ENCODE measurements around the gene DSCAML1.

The DSCAML1 gene

GRCh38 chr11:117465236-117465997 is 331.6 kb downstream of the DSCAML1 start:
- no peak for DNase-seq

GRCh38 chr11:117464778-117465177 is 332.2 kb downstream of the DSCAML1 start:
- DNase-seq: no peak
- H3K36me3 ChIP-seq: no peaks in the 10 kb centered on the region
- intact Hi-C loops (cut with DNase I; ENCODE audit: low total_unique reads): no loop called here
- no peak for TF ChIP-seq CTCF (IDR thresholded peaks at IDR 0.05)
- H3K9me3 ChIP-seq: no peaks in the 10 kb centered on the region
- peaks cover 0 to under 1% of the 10 kb centered on the region in 2 donors for H3K27me3 ChIP-seq
- H3K27ac ChIP-seq: no peak overlapping the region
- no peak overlapping the region for H3K4me3 ChIP-seq
- no peaks in the 10 kb centered on the region for H3K4me1 ChIP-seq

More at GRCh38 chr11:117465236-117465997, 331.6 kb downstream of the DSCAML1 start:
- no peaks in the 10 kb centered on the region for H3K9me3 ChIP-seq
- no peaks in the 10 kb centered on the region for H3K36me3 ChIP-seq
- no peak overlapping the region for H3K4me3 ChIP-seq
- TF ChIP-seq CTCF (IDR thresholded peaks at IDR 0.05): no peak
- H3K27ac ChIP-seq: no peak overlapping the region
- H3K27me3 ChIP-seq: no peaks in the 10 kb centered on the region
- intact Hi-C loops (cut with DNase I; ENCODE audit: low total_unique reads): no loop called here
- H3K4me1 ChIP-seq: no peaks in the 10 kb centered on the region

GRCh38 chr11:117462864-117463247 is 334.2 kb downstream of the DSCAML1 start:
- no peak overlapping the region for H3K27ac ChIP-seq
- H3K36me3 ChIP-seq: no peaks in the 10 kb centered on the region
- peaks cover 0 to 17% of the 10 kb centered on the region in 2 donors for H3K27me3 ChIP-seq
- DNase-seq: no peak
- H3K9me3 ChIP-seq: no peaks in the 10 kb centered on the region
- intact Hi-C loops (cut with DNase I; ENCODE audit: low total_unique reads): no loop called here
- no peak overlapping the region for H3K4me3 ChIP-seq
- no peaks in the 10 kb centered on the region for H3K4me1 ChIP-seq
- TF ChIP-seq CTCF (IDR thresholded peaks at IDR 0.05): no peak

- no peaks in the 10 kb centered on the region for H3K36me3 ChIP-seq
- peaks cover 0 to 17% of the 10 kb centered on the region in 2 donors for H3K27me3 ChIP-seq
- no peaks in the 10 kb centered on the region for H3K9me3 ChIP-seq
- H3K27ac ChIP-seq: no peak overlapping the region
- no peak for DNase-seq
- H3K4me3 ChIP-seq: no peak overlapping the region
- no peaks in the 10 kb centered on the region for H3K4me1 ChIP-seq
- no peak for TF ChIP-seq CTCF (IDR thresholded peaks at IDR 0.05)
- intact Hi-C loops (cut with DNase I; ENCODE audit: low total_unique reads): no loop called here
Observed at GRCh38 chr11:117462183-117462863, 334.7 kb downstream of the DSCAML1 start.

GRCh38 chr11:117461396-117462182 is 335.4 kb downstream of the DSCAML1 start:
- Histone ChIP-seq H3K27ac (no peak overlapping the region), H3K27me3 (peaks cover 0 to 17% of the 10 kb centered on the region in 2 donors), H3K9me3 (no peaks in the 10 kb centered on the region), H3K4me3 (no peak overlapping the region), H3K4me1 (no peaks in the 10 kb centered on the region), H3K36me3 (no peaks in the 10 kb centered on the region)
- intact Hi-C loops (cut with DNase I; ENCODE audit: low total_unique reads): no loop called here
- DNase-seq: no peak
- no peak for TF ChIP-seq CTCF (IDR thresholded peaks at IDR 0.05)
